ENCODE results near the gene ABTB2. TPM values are rescaled to one million over a fixed set of nuclear protein-coding genes. Genes with fewer than 3 reads are reported as not detected.

ABTB2 gene
- total RNA-seq, 4 donors from 2014 or later: 5.0 to 44.1 (median 33.0) TPM

GRCh38 chr11:34300026-34300925 is 57.5 kb downstream of the ABTB2 start:
- no peak for DNase-seq
- H3K9me3 ChIP-seq: no peaks in the 10 kb centered on the region
- TF ChIP-seq, protein P1, sequence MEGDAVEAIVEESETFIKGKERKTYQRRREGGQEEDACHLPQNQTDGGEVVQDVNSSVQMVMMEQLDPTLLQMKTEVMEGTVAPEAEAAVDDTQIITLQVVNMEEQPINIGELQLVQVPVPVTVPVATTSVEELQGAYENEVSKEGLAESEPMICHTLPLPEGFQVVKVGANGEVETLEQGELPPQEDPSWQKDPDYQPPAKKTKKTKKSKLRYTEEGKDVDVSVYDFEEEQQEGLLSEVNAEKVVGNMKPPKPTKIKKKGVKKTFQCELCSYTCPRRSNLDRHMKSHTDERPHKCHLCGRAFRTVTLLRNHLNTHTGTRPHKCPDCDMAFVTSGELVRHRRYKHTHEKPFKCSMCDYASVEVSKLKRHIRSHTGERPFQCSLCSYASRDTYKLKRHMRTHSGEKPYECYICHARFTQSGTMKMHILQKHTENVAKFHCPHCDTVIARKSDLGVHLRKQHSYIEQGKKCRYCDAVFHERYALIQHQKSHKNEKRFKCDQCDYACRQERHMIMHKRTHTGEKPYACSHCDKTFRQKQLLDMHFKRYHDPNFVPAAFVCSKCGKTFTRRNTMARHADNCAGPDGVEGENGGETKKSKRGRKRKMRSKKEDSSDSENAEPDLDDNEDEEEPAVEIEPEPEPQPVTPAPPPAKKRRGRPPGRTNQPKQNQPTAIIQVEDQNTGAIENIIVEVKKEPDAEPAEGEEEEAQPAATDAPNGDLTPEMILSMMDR (IDR thresholded peaks at IDR 0.05): no peak
- TF ChIP-seq POLR2A (IDR thresholded peaks at IDR 0.05): no peak
- H3K27me3 ChIP-seq: no peaks in the 10 kb centered on the region
- no peaks in the 10 kb centered on the region for H3K36me3 ChIP-seq
- no peak overlapping the region for H3K4me3 ChIP-seq
- no peaks in the 10 kb centered on the region for H3K4me1 ChIP-seq
- H3K27ac ChIP-seq: no peak overlapping the region

GRCh38 chr11:34299284-34299972 is 58.4 kb downstream of the ABTB2 start:
- H3K4me1 ChIP-seq: no peaks in the 10 kb centered on the region
- H3K4me3 ChIP-seq: no peak overlapping the region
- TF ChIP-seq, protein P1 (IDR thresholded peaks at IDR 0.05): no peak
- H3K9me3 ChIP-seq: no peaks in the 10 kb centered on the region
- no peak overlapping the region for H3K27ac ChIP-seq
- H3K36me3 ChIP-seq: no peaks in the 10 kb centered on the region
- H3K27me3 ChIP-seq: no peaks in the 10 kb centered on the region
- no peak for DNase-seq

DNA sequence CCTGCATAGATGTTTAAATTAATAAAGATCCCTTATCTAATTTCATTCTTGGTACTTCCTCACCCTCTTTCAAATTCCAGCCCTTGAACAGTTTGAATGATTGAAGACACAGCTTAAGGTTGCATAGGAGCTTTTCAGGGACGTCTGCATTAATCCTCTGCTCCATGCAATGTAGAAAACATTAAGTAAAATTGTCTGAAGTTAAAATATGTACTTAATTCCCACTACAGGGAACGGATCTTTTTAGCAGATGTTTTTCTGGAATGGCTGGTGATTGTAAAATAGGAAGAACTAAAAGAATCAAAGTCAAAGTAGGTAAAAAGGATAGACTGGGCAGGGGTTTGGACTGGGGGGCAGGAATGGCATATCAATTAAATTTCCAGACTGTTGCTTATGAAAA is 58.9 kb downstream of the ABTB2 start:
- TF ChIP-seq POLR2A (IDR thresholded peaks at IDR 0.05): no peak
- TF ChIP-seq, protein P1 (IDR thresholded peaks at IDR 0.05): no peak
- no peaks in the 10 kb centered on the region for H3K9me3 ChIP-seq
- H3K36me3 ChIP-seq: no peaks in the 10 kb centered on the region
- no peak overlapping the region for H3K27ac ChIP-seq
- DNase-seq: no peak
- no peak overlapping the region for H3K4me3 ChIP-seq
- H3K27me3 ChIP-seq: no peaks in the 10 kb centered on the region
- no peaks in the 10 kb centered on the region for H3K4me1 ChIP-seq

GRCh38 chr11:34296412-34296811 is 61.4 kb downstream of the ABTB2 start:
- no peaks in the 10 kb centered on the region for H3K27me3 ChIP-seq
- no peak for DNase-seq
- no peak overlapping the region for H3K27ac ChIP-seq
- no peaks in the 10 kb centered on the region for H3K9me3 ChIP-seq
- no peaks in the 10 kb centered on the region for H3K4me1 ChIP-seq
- H3K4me3 ChIP-seq: no peak overlapping the region
- no peaks in the 10 kb centered on the region for H3K36me3 ChIP-seq
- TF ChIP-seq, protein P1 (IDR thresholded peaks at IDR 0.05): no peak

DNA sequence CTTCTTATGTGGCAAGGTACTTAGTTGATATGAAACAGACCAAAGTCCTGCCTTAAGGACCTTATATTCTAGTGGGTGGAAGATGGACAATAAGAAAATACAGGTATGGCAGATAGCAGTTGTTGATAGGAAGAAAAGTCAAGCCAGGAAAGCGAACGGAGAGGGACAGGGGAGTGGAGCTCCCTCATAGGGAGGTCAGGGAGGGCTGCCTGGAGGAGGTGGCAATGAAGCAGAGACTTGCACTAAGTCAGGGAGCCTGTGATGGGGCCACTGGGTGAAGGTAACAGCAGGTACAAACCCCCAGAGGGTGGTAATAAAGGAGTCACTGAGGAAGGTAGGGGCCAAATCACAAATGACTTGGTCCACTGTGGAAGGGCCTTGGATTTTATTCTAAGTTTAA is 65.3 kb downstream of the ABTB2 start:
- DNase-seq: no peak
- no peak overlapping the region for H3K27ac ChIP-seq
- H3K36me3 ChIP-seq: no peaks in the 10 kb centered on the region
- H3K27me3 ChIP-seq: no peaks in the 10 kb centered on the region
- H3K9me3 ChIP-seq: no peaks in the 10 kb centered on the region
- no peak for TF ChIP-seq POLR2A (IDR thresholded peaks at IDR 0.05)
- TF ChIP-seq, protein P1 (IDR thresholded peaks at IDR 0.05): no peak
- no peak overlapping the region for H3K4me3 ChIP-seq
- H3K4me1 ChIP-seq: no peaks in the 10 kb centered on the region

Measured in Peyer's patch (tissue), 4 donors.